Testis (tissue), 3 donors: ENCODE results near the gene COL1A2. TPM values are rescaled to one million over a fixed set of nuclear protein-coding genes. Genes with fewer than 3 reads are reported as not detected.

Source experiments
- DNase-seq: peaks from one replicate; pipeline ENCODE4 v3.0.0-alpha.2; 2019
- H3K27ac ChIP-seq, 2 donors: fragments of 200-600 bp; sonication (generic); one replicate each; pipeline ENCODE4 v1.5.1; 2019
- H3K27me3 ChIP-seq: fragments of 200-600 bp; sonication (generic); one replicate; pipeline ENCODE4 v1.5.1; 2019
- H3K36me3 ChIP-seq: fragments of 200-600 bp; sonication (generic); one replicate; pipeline ENCODE4 v1.5.1; 2017; ENCODE audit warnings: low read depth; ENCODE audit errors: missing control alignments
- H3K4me1 ChIP-seq: fragments of 200-600 bp; sonication (generic); one replicate; pipeline ENCODE4 v1.5.1; 2019
- H3K4me3 ChIP-seq, 2 donors: fragments of 200-600 bp; sonication (generic); one replicate each; pipeline ENCODE4 v1.5.1; 2017 to 2019
- H3K9me3 ChIP-seq: fragments of 200-600 bp; sonication (generic); one replicate; pipeline ENCODE4 v1.5.1; 2017
- POLR2A ChIP-seq: fragments of 450-650 bp; IDR thresholded peaks from one replicate; pipeline ENCODE4 v1.6.1; 2017; ENCODE audit warnings: antibody characterized with exemption, mild to moderate bottlenecking, moderate library complexity
- WGBS, 2 donors: methylation state at CpG; one replicate each; pipeline ENCODE4 v1.1.5; 2018; 5-methylcytosine and 5-hydroxymethylcytosine counted together
- intact Hi-C: fragments of 100-400 bp; cut with DNase I; formaldehyde crosslinking; loops from one replicate; pipeline ENCODE4 v1.15.1; 2023; ENCODE audit warnings: low total_unique reads
- polyA plus RNA-seq: library from polyadenylated mRNA; stranded (reverse); fragments of 350-450 nt; fragmentation: Illumina TruSeq; extraction: RNeasy Lipid Tissue Mini Kit (QIAGEN cat#74804); gene quantifications from one replicate; pipeline ENCODE4 v1.2.3, GENCODE V29; 2014; ENCODE audit warnings: low read depth, low replicate concordance; ENCODE audit not compliant: insufficient read depth
- total RNA-seq, 2 donors: library from RNA; depleted of rRNA; stranded (reverse); fragments of >200 nt; gene quantifications; one replicate each; pipeline ENCODE4 v1.2.3, GENCODE V29; 2016
- TF ChIP-seq, protein P1 (sequence below), 3 experiments: fragments of 450-650 bp in 2 of 3; fragments of 200-600 bp in 1 of 3; sonication (generic) in 1 of 3; IDR thresholded peaks; one replicate each; pipeline ENCODE4 v1.5.1; 2016 to 2019; ENCODE audit warnings: antibody characterized with exemption in 3 of 3, mild to moderate bottlenecking in 2 of 3, moderate library complexity in 1 of 3

The COL1A2 gene
- total and polyA plus RNA-seq, 3 donors from 2014 or later: 465 to 979 (median 866) TPM

DNA sequence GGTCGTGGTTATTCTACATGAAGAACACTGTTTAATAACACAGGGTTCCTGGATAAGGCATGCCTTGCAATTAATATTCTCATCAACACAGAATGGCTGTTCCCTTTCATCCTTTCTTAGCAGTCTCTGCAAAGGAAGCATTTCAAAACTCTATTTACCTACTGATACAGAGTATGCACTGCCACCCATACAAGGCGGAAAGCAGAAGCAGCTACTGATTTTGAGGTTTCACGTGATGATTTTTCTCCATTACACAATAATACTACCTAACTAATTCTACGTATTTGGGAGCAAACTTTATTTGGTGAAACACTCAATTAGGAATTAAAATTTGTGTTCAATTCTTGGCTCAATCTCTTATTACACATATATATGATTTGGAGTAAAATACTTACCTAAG lies 43.0 kb upstream of the COL1A2 start:
- WGBS, 2 donors: 82 to 84% methylated on average over 4 of the region's 4 CpGs
- H3K9me3 ChIP-seq: no peaks in the 10 kb centered on the region
- H3K4me3 ChIP-seq: no peak overlapping the region
- no peak overlapping the region for H3K27ac ChIP-seq
- no peak for TF ChIP-seq POLR2A
- TF ChIP-seq, protein P1, sequence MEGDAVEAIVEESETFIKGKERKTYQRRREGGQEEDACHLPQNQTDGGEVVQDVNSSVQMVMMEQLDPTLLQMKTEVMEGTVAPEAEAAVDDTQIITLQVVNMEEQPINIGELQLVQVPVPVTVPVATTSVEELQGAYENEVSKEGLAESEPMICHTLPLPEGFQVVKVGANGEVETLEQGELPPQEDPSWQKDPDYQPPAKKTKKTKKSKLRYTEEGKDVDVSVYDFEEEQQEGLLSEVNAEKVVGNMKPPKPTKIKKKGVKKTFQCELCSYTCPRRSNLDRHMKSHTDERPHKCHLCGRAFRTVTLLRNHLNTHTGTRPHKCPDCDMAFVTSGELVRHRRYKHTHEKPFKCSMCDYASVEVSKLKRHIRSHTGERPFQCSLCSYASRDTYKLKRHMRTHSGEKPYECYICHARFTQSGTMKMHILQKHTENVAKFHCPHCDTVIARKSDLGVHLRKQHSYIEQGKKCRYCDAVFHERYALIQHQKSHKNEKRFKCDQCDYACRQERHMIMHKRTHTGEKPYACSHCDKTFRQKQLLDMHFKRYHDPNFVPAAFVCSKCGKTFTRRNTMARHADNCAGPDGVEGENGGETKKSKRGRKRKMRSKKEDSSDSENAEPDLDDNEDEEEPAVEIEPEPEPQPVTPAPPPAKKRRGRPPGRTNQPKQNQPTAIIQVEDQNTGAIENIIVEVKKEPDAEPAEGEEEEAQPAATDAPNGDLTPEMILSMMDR (IDR thresholded peaks at IDR 0.05): no peak
- H3K27me3 ChIP-seq: no peaks in the 10 kb centered on the region
- H3K4me1 ChIP-seq: no peaks in the 10 kb centered on the region
- no peaks in the 10 kb centered on the region for H3K36me3 ChIP-seq
- DNase-seq: no peak
- intact Hi-C loops: no loop called here

DNA sequence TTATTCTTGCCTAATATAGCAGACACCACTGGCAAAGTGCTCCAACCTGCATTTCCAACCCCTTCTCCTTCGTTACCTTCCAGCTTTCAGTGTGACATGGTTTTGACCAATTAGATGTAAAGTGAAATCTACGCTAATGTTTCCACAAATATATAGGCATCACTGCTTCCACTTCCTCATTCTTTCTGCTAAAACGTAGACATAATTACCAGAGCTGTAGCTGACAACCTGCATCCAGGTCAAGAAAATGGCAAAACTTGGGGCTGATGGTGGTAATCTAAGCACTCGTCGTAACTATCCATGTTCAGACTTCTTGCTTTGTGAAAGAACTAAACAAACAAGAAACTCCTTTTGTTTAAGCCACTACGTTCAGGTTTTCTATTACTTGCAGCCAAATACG lies 41.8 kb upstream of the COL1A2 start:
- no peak overlapping the region for H3K4me3 ChIP-seq
- H3K4me1 ChIP-seq: no peaks in the 10 kb centered on the region
- H3K27ac ChIP-seq: no peak overlapping the region
- no peaks in the 10 kb centered on the region for H3K9me3 ChIP-seq
- no peaks in the 10 kb centered on the region for H3K27me3 ChIP-seq
- no peaks in the 10 kb centered on the region for H3K36me3 ChIP-seq
- WGBS, 2 donors: 79 to 83% methylated on average over 7 of the region's 7 CpGs
- intact Hi-C loops: no loop called here
- DNase-seq: no peak
- TF ChIP-seq, protein P1 (IDR thresholded peaks at IDR 0.05): no peak
- TF ChIP-seq POLR2A: no peak

DNA sequence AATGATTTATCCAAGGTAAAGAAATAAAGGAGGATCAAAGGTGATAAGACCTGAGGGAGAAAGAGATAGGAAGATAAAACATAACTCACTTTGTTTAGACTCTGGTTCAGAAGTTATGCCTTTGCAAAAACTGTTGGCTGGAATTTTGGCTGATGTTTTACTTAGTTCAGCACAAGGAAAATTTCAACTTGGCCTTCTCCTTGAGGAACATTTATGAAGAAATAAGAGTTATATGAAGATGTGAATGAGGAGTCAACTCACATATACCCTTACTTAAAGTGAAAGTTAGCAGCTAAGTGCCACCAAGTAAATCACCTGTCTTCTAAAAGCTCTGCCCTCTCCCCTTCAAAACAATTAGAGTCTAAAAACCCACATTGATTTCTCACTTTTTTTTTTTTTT lies 39.7 kb upstream of the COL1A2 start:
- no peak overlapping the region for H3K27ac ChIP-seq
- H3K27me3 ChIP-seq: no peaks in the 10 kb centered on the region
- H3K36me3 ChIP-seq: no peaks in the 10 kb centered on the region
- H3K9me3 ChIP-seq: no peaks in the 10 kb centered on the region
- no peak overlapping the region for H3K4me3 ChIP-seq
- no peak for DNase-seq
- intact Hi-C loops: no loop called here
- no peak for TF ChIP-seq POLR2A
- TF ChIP-seq, protein P1 (IDR thresholded peaks at IDR 0.05): no peak
- H3K4me1 ChIP-seq: no peaks in the 10 kb centered on the region

DNA sequence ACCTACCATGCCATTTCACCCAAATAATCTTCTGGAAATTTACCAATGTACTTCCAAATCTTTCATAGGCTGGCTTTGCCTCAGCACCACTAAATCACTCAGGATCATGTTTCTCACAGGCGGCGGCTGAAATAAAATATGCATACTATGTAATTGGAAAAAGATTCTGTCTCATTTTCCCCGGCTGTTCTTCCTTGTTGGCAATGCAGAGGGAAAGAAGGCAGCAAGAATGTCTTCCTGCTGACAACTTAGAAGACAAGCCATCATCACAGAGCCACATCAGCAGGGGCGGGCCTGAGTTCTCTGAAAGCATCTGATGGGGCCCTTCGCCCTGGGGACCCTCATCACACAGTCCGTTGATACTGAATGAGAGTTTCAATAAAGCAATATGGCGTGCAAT lies 39.2 kb upstream of the COL1A2 start:
- TF ChIP-seq POLR2A: no peak
- TF ChIP-seq, protein P1 (IDR thresholded peaks at IDR 0.05): no peak
- H3K9me3 ChIP-seq: no peaks in the 10 kb centered on the region
- intact Hi-C loops: no loop called here
- H3K27ac ChIP-seq: no peak overlapping the region
- no peaks in the 10 kb centered on the region for H3K4me1 ChIP-seq
- 71 to 73% methylated on average over 7 of the region's 7 CpGs for WGBS, 2 donors
- no peaks in the 10 kb centered on the region for H3K27me3 ChIP-seq
- H3K36me3 ChIP-seq: no peaks in the 10 kb centered on the region
- no peak overlapping the region for H3K4me3 ChIP-seq
- no peak for DNase-seq

DNA sequence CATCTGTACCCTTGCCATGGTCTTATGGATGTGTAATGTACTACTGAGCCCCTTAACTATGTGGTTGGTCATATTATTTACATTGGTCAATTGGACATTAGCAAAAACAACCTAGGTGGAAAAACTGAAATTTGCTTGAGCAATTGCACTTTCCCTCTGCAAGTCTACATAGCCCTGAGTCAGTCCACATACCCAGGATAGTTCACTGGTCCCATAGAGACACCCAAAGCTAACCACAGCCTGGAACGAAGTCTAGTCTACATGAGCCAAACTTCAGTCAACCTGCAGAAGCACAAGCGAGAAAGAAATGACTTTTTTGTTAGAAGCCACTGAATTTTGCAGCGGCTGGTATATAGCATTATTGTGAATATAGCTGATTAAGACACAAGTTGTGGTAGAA lies 37.6 kb upstream of the COL1A2 start:
- WGBS, 2 donors: 91 to 95% methylated on average over 3 of the region's 3 CpGs
- Histone ChIP-seq H3K27me3 (no peaks in the 10 kb centered on the region), H3K36me3 (no peaks in the 10 kb centered on the region), H3K4me3 (no peak overlapping the region), H3K9me3 (no peaks in the 10 kb centered on the region), H3K4me1 (no peaks in the 10 kb centered on the region), H3K27ac (no peak overlapping the region)
- DNase-seq: no peak
- TF ChIP-seq POLR2A: no peak
- TF ChIP-seq, protein P1 (IDR thresholded peaks at IDR 0.05): no peak
- intact Hi-C loops: no loop called here
